ENCODE results near the gene SYTL3.
"Not testable (repeated sequence)": the region's sequence is repeated elsewhere in the genome, so short reads cannot be mapped to it uniquely, and the experiment has no call there.

Gene SYTL3

DNA sequence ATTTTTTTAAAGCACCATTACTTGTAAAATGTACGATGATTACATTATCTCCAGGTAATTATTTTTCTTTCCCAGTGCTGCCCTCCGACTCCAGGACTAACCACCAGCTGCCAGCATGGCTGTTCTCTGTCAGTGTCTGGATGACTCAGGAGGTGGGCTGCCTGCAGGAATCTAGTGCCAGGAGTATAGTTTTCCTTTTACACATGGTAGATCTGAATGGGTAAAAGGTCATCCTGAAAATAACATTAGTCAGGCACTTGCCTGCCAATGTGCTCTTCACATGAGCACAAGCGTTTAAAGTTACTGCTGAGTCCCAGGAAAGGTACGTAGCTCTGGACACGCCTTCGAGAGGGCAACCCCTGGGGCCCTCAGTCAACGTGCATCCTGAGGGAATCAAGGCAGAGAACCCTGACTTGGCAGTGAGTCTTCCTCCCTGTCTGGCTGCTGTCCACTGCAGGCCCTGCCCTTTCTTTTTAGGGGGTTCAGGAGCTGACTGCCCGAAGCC lies 7.7 kb upstream of the SYTL3 start:
- DNase-seq = no peak

DNA sequence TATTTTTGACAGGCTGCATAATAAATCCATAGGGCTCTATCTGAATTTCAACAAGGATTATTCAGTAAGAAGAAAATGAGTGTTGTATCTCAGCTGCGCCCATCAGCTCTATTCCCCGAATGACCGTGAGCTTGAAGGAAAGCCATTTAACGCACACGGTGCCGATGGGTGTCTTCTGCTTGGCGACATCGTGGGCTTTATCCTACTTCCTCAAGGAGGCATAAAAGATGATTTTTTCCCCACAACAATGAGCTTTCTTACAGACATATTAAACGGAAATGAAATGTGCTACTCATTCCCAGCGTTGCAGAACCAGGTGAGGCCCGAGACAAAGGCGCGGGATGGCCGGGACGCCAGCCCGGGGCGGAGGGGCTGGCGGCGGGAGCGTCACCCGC lies 6.0 kb upstream of the SYTL3 start:
- DNase-seq = no peak

DNA sequence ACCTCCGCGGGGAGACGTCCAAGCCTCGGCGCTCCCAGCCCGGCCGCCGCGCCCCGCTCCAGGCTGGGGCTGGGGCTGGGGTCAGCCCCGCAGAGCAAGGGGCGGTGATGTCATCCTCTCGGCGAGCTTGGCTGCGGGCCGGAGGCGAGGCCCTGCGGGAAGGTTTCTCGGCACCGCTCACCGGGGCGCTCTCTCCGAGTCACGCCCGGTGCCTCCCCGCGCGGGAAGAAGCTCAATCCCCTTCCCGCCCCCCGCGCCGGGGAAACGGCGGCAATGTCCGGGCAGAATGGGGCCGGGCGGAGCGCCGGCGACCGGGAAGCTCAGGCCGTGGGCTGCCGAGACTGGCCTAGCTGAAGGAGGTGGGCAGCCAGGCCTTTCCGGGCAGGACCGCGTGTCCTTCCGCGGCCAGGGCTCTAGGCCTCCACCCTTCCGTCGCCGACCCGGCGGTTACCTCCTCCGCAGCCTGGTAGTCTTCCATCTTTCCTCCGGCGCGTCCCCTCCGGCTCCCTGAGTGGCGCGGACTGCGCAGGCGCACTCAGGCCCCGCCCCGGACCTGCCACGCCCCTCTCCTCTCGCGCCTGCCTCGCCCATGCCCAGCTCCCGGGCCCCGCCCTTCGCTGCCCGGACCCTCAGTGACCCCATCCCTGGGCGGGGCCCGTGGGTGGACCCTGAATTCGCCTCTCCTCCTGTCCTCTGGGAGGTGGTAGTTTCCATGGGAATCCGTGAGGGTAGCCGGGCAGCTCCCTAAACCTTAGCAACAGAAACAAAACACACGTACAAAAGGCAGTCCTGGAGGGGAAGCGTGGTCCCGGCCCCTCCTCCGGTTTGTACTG lies 5.4 kb upstream of the SYTL3 start, which contains the start of gene DYNLT1:
TSS of gene DYNLT1 (minus strand) at position 513 of the 833 bp plus-strand sequence. CDS start at position 478, 35 bp downstream.
- peak; percentile 41 for DNase-seq

- DNase-seq = no peak
Measured at GRCh38 chr6:158645064-158646022, 4.5 kb upstream of the SYTL3 start.

DNA sequence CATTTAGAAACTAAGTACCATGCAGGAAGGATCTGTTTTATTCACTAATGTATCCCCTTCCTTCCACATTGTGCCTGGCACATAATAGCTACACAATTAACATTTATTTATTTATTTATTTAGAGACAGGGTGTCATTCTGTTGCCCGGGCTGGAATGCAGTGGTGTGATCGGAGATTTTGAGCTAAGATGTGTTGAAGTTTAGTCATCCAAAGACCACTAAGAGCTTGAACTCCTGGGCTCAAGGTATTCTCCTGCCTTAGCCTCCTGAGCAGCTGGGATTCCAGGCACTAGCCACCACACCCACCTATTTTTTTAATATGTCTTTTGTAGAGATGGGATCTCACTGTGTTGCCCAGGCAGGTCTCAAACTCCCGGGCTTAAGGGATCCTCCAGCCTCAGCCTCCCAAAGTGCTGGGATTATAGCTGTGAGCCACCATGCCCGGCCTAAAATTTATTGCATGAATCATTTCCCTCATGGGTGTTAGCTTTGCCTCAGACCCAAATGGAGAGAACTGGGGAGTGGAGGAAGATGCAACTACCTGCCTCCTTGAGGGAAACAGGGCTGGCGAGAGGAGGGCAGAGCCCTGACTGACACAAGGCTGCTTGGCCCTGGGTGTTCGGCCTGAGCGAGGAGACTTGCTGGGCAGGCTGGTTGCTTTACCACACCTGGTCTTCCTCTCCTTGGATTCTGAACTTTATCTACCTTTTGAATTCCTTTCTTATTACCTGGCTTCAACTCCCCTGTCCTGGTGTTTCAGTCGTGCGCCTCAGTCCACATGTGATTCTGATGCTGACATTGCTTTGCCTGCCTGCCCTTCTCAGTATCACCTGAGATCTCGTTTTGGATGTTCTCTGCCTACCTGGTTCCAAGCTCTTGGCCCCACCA lies 3.6 kb upstream of the SYTL3 start:
- no peak for DNase-seq

GRCh38 chr6:158647501-158647900 lies 2.4 kb upstream of the SYTL3 start:
- no peak for DNase-seq

DNA sequence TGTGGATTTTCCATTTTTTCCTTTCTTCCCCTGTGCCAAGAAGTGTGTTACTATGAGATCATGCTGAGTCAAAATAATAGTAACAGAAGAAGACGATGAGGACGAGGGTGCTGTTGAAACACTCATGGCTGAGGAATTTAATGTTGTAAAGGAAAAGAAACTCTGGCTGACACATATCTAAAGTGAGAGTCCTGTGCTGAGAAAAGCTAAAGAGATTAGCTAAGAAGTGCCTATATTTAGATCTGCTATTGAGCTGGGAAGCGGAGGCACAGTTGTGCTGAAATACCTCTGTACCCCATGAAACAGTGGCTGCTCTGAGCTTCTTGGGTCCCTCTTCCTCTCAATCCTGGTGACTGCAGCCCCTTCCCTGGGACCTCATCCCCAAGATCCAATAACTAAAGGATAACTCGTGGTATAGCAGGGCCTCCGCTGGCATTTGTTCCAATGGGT lies 1.1 kb upstream of the SYTL3 start:
- no peak for DNase-seq

- DNase-seq = not testable (repeated sequence)
Measured at GRCh38 chr6:158651981-158652737, 2.3 kb downstream of the SYTL3 start.

DNA sequence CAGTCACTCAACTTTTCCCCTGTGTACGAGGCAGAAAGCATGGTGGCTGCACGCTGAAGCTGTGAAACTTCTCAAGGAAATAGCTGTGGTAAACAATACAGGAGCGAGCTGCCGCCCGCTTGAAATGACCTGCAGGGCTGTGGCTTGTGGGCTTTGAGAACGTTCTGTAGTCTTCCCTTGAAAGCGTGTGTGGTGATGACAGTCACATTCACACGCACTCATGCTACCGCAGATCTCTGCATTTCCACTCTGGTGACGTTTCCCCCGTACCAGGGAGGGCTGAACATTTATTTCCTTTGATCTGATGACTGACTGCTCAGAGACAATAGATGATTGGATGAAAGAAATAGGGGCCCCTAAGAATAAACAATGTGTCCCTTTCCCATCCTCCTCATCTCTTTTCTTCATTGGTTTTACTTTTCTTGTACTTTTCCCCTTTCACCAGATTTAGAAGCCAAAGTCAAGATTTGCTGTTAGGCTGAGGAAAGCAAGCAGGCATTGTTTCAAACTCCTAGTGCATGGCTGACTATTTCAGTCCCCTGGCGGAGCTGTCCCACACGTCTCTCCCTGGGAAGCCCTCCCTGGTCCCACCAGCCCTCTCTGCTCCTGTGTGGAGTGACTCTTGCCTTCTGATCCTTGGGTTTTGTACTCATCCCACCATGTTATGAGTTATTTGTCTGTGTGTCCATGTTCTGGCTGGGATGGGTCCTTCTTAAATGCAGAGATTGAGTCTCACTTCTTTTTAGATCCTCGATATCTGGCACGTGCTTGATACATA lies 3.9 kb downstream of the SYTL3 start:
- DNase-seq = peak; percentile 32

DNA sequence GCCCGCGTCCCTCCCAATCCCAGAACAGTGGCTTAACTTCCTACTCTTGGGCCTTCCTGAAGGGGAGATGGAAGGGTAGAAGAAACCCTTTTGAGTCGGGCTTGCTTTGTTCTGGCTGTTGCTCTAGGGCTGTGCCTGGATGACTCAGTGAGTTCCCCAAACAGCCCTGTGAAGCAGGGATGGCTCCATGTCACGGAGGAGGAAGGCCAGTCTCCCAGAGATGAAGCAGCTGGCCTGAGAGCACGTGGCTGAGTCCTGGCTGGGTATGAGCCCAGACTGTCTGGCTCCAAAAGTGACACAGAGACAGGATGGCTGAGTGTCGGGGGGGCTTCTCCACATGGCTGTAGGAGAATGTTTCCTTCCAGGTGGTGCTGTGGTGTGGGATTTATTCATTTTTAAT lies 4.6 kb downstream of the SYTL3 start:
- no peak for DNase-seq

DNA sequence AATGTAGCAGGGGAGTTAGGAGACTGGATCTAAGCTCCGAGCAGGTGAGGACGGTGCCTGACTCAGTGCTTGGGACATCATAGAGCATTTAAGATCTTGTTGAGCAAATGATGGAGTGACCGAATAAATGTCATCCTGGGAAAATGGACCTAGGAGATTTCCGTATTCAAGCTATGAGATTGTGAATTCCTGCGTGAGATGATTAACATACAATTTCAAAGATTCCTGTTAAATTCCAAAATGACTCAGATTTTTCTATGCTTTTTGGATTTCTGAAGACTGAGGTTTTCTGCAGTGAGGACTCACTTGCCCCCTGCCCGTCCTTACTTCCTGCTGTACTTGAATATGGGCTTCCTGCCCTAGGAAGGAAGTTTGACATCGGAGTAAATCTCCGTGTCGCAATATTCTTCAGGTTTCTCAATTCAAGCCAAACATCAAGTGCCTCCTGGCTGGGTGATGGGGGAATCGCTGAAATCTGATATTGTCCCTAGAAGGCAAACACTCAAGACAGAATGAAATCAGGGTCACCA lies 5.2 kb downstream of the SYTL3 start:
- DNase-seq = peak; percentile 49

GRCh38 chr6:158655569-158656450 lies 6.0 kb downstream of the SYTL3 start:
- DNase-seq = no peak

GRCh38 chr6:158656986-158657385 lies 7.1 kb downstream of the SYTL3 start:
- not testable (repeated sequence) for DNase-seq

DNA sequence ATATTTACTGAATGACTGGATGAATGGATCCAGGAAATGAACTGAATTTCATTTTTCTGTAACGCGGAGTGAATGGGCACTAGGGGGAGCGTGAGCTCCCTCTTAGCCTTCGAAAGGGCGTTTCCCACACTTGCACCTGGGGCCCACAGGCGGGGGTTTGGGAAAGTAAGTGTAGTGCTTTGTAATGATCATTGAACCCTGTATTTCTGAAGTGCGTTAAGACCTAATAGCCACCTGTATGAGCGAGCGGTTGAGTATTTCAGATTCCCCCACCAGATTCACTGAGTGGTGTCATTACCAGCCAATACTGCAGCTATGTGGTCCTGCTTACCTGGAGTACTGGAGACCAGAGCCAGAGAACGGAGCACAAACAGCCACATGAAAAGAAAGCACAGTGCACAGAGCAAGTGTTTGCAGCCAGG lies 10.5 kb downstream of the SYTL3 start:
- DNase-seq = no peak

DNA sequence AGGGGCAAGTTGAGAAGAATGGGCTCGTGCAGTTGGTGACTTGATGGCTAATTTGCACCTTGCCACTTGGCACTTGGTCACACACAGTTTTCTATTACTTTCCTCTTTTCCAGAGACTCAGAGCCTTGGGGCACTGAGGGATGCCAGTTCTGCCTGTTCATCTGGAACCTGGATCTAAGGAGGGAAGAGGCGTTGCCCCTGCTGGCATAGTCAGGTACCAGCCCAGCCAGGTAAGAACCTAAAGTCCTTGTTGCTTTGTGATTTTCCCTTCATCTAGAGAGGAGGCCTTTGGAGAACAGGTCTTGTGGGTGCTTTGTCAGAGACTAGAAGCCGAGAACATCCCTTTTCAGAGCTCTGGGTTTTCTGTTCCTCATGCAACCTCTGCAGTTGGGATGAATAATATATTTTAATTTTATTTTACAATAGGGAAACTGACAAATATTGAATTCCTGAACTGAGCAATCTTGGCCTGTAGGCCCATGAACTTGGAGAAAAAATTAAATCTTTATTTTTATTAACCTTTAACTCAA lies 11.4 kb downstream of the SYTL3 start:
- DNase-seq = no peak

DNA sequence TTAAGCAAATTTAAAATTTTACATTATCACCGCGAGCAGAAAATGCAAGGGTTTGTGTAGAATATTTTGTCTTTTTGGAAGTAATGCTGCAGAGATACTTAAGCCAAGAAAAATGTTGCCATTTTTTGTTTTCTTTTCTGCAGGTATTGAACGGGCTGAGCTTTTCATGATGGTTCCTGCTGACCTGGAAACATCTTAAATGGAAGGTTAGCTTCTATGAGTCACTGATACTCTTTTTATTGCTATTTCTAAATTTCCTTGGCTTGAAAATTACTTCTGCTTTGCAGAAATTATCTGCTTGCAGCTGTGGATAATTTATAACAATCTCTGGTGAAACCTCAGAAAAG lies 12.7 kb downstream of the SYTL3 start:
- no peak for DNase-seq

GRCh38 chr6:158662954-158663624 lies 13.2 kb downstream of the SYTL3 start:
- DNase-seq = peak; percentile 89

DNA sequence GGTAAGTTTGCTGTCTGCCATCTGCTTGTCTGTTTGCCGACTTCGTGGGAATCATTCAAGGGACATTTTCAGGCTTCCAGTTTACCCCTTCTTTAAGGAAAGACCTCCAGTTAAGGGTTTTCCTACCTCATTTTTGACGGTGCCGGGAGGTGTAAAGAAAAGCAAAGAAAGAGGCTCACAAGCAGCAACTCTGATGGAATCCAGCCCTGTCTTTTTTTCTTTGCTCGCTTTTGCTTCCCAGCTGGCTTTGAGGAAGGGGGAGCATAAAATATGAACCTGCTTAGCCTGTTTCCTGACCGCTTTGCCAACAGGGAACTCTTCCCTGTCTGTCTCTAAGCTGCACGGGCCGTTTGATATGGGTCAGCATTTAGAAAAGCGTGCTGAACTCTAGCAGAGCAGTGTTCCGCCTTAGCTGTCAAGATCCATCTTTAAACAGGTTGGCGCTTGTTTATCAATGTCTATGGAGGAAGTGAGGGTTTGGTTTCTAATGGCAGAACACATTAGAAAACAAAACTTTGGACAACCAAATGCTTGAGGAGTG lies 13.8 kb downstream of the SYTL3 start:
- no peak for DNase-seq
